ENCODE measurements around the gene B4GALNT3.

The B4GALNT3 gene

DNA sequence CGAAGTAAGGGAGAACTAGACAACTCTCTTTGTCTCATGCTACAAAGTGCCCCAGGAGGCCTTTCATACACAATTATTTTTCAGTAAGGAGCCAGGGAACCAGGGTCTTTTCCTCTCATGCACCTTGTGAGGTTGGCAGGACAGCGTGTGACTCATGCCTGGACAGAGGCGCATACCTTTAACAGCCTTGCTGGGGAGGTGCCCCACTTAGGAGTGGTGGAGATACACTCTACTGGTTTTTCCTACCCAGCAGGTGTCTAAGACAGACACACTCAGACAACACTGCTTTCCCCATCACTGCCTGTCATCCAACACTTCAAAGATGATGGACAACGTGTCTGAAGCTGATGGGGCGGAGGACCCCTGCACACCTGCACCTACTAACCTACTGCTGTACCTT is 49.1 kb downstream of the B4GALNT3 start:
- DNase-seq (ENCODE audit: low read depth in 2 of 2): no peak

DNA sequence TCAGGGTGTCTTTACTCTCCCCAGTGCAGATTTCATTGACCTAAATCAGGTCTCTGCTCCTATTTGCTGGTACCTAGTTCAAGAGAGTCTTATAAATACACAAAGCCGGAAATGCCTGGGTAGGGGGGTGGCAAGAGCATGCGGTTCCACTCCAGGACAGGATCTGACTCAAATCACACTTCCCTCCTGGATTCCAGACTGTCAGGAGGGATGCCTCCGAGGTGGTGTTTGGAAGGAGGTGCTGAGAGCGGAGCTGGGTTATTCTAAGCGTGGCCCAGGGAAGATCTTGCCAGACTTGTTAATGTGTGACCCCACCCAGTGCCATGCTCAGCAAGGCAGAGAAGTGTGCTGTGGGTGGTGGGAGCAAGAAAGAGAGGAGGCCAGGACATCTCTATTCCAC is 49.8 kb downstream of the B4GALNT3 start:
- DNase-seq (ENCODE audit: low read depth in 2 of 2): no peak

DNA sequence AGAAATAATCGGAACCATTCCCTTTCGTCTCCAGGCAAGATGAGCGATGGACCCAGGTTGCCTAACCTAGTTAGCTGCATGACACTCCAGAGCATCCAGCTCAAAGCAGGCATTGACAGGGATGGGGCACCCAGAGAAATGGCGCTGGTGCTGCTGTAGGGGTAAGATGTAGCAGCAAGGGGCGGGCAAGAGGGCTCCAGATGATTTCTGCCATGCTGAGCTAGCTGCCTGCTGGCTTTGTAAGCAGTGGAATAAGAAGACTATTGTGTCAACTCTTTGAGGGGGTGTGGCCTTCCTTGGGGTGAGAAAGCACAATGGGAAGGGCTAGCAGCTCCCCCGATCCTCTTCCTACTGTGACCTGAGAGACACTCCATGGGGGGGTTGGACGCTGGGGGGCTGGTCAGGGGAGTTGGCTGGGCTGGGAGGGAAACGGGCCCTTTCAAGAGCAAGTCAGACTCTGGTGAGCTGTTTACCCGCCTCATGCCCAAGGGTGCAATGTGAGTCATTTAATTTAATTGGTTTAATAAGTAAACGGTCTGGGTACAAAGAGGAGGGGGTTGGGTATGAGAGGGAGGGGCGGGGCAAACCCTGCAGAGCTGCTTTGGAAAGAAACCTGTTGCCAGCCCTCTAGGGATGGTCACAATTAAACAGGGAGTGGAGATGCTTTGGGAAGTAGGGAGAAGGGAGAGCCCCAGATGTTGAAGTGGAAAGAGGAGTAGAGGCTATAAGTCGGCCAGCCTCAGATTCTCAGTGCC is 50.5 kb downstream of the B4GALNT3 start:
- no peak for DNase-seq (ENCODE audit: low read depth in 2 of 2)

DNA sequence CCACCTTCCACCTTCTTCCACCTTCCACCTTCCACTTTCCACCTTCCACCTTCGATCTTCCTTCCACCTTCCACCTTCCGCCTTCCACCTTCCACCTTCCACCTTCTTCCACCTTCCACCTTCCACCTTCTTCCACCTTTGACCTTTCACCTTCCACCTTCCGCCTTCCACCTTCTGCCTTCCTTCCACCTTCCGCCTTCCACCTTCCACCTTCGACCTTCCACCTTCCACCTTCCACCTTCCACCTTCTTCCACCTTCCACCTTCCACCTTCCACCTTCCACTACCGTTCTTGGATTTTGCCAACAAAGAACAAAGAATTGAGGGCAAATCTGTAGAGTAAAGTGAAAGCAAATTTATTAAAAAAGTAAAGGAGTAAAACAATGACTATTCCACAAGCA is 53.2 kb downstream of the B4GALNT3 start:
- DNase-seq (ENCODE audit: low read depth in 2 of 2): no peak

DNA sequence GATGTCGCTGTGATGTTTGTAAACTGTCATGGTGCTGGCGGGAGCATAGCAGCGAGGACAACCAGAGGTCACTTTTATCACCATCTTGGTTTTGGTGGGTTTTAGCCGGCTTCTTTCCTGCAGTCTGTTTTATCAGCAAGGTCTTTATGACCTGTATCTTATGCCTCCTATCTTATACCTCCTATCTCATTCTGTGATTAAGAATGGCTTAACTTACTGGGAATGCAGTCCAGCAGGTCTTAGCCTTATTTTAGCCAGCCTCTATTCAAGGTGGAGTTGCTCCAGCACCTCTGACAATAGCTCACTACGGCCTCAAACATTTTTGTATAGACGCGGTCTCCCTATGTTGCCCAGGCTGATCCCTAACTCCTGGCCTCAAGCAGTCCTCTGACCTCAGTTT is 53.7 kb downstream of the B4GALNT3 start:
- no peak for DNase-seq (ENCODE audit: low read depth in 2 of 2)

DNA sequence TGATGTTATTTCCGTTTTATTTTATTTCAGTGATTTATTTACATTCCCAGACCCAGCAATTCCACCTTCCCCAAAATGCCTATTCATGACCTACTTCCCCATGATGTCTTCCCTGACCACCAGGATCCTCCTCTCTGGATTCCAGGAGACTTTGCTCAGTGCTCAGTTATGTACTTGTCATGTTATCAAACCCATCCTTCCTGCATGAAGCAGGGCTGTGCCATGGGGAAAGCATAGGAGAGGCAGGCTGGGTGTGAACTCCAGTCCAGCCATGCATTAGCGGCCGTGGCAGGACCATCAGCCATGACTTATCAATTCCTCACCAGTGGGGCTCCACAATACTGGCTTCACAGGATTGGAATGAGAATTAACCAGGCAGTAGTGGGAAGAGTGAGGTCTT is 57.8 kb downstream of the B4GALNT3 start:
- no peak for DNase-seq (ENCODE audit: low read depth in 2 of 2)

DNA sequence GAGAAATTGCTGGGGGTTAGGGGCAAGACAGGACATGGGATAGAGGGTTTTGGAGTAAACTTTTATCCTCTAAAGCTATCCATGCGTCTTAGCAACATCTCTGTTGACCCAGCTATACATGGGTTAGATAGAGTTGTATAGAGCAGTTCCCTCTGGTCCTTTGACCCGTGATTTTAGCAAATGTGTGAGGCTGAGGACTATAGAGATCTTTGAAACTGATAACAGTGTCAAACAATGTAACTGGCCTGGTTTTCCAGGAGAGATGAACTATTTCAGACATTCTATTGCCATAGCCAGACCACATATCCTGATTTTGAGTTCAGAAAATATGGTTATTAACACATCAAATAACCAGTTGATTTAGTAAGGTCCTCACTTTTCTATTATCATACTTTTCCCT is 60.4 kb downstream of the B4GALNT3 start:
- no peak for DNase-seq (ENCODE audit: low read depth in 2 of 2)

DNA sequence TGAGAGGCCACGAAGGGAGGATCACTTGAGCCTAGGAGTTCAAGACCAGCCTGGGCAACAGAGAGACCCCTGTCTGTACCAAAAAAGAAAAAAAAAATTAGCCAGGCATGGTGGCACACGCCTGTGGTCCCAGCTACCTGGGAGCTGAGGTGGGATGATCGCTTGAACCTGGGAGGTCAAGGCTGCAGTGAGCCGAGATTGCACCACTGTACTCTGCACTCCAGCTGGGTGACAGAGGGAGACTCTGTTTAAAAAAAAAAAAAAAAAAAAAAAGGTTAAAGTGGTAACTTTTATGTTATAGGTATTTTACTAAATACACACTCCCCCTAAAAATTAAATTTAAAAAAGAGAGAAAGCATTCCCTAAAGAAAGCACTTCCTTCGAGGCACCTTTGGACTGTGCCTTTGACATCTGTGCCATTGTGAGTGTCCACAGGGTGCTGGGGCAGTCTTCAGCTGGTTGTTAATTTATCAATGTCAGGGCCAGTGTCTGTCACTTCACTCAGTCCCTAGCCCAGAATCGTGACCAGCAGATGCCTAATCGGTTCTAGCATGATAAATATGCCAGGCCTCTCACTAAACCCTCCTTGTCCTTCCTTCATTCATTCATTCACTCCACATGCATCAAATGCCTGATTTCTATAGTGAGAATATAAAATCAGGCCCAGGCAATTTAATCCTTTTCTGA is 63.1 kb downstream of the B4GALNT3 start:
- no peak for DNase-seq (ENCODE audit: low read depth in 2 of 2)

DNA sequence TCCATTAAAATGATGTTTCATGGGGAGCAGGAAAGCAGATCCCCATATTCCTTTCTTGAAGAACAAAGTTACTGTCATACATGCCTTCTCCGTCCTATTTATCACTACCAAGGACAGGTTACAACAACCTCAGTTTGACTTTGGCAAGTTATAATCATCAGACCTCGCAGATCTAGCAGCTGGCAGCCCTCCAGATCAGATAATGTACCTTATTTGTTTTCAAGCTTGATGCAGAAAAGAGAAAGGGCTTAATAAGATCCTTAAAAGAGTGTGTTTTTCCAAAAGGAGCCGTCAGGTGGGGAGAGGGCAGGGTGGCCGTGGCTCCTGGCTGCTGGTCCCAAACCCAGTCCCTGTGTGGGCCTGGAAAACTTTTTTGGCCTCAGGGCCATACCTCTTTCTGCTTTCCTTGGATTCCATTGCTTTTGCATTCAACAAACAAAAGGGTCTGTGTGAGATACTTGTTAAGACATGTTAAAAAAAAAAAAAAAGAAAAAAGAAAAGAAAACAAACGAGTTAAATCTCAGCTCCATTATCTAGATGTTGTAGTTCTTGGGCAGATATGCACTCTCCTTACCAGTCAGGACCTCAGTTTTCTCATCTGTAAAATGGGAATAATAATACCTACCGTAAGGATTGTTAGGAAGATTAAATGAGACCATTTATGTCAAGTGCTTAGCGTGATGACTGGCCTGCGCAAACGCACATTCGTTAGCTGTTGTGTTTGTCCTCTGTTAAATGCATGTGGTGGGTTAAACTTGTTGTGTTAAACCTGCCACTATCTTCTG is 64.6 kb downstream of the B4GALNT3 start:
- DNase-seq (ENCODE audit: low read depth in 2 of 2): no peak

DNA sequence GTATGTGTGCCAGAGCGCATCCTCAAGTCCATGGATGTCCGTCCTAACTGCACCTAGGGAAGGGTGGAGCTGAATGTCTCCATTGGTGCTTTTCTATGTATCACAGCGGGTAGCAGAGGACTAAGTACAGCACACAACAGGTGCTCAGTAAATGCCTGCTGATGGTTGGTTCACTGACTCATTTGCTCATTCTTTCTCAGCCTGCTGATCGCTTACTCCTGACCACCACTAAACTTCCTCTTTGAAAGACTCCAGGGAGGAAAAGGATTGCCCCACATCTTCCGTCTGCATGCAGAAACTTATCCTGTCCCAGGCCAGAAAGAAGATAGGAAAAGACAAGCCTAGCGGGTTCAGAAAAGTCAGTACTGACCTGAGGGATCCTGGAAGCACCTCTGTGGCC is 66.3 kb downstream of the B4GALNT3 start:
- DNase-seq (ENCODE audit: low read depth in 2 of 2): no peak

DNA sequence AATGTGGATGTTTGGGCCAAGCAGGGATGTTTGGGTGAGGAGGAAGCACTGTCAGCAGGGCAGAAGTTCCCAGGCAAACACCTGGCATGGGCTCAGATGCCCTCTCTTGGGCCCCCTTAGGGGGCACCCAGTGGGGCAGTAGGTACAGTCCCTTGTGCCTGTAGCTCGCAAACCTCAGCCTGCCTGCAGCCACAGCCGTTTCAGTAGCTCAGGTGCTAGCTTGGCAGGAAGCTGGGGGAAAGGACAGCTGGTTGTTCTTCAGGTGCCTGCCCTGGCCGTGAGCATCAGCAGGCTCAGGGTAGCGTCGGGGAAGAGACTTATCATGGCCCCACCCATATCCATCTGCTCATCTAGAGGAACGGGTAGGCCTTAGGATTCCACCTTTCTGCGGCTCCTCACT is 67.5 kb downstream of the B4GALNT3 start:
- no peak for DNase-seq (ENCODE audit: low read depth in 2 of 2)

DNA sequence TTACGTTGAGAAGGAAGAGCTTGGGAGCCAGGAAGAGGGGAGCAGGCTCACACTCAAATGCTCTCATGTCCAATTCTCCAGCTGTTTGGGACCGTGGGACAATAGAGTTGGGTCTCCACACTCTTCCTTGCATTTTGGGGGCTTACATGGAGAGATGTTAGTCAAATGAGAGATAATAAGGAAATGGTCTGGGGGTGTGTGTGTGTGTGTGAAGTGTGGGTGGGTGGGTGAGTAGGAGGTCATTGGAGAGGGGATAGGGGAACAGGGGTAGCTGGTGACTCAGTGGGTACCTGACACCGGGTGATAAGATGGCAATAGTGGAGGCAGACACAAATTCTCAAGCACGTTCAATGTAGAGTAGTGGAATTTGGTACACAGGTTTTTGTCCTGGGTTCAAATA is 68.0 kb downstream of the B4GALNT3 start:
- DNase-seq (ENCODE audit: low read depth in 2 of 2): no peak

DNA sequence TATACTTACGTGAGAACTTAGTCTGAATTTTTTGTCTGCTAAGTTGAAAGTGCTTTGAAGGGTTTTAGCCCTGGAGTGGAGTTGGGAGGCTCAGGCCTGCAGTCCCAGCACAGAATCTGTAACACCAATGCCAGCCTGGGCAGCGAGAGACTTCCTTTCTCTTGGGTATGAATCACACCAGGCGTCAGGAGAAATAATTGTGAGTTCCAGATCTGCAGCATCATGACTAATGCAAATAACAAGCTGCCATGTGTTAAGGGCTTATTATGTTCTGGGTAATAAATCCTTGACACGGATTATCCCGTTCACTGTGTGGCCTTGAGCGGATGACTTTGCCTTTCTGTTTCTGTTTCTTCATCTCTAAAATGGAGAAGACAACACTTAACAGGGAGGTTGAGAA is 70.6 kb downstream of the B4GALNT3 start:
- no peak for DNase-seq (ENCODE audit: low read depth in 2 of 2)

DNA sequence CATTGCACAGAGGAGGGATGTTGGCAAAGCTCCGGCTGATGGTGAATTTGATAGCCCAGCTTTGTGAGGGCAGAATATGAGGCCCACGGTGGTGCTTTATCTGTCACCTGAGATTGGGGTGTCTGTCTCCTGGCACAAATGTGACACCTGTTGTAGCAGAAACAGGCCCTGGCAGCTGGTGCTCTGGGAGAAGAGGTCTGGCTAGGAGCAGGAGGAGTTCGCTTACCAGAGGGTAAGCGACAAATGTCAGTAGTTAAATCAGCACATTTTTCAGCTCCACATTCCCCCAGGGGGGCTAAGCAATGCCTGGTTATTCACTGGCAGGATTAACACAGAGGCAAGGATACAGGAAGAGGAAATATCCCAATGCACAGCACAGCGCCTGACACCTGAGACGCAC is 71.1 kb downstream of the B4GALNT3 start:
- DNase-seq (ENCODE audit: low read depth in 2 of 2): no peak

DNA sequence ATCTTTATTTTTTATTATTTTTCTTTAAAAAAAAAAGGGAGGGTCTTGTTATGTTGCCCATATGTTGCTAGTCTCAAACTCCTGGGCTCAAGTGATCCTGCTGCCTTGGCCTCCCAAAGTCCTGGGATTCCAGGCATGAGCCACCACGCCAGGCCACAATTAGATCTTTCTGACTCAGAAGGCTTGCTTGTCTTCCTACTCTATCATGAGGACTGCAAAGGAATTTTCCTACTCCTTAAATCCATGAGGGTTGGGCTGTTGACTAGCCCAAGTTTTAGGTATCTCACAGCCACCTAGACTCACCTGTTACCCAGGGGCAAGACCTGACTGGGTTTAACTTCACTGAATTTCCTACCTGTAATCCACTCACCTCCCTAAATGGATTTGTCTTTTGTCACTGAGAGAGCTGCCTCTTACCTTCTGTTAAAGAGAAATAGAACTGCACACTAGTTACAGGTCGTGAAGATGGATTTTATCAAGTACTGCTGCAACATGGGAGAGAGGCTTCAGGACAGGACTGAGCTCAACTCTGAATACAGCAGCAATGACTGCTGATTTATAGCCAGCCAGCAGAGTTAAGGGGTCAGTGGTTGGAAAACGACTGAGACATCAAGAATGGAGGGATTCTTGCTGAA is 72.3 kb downstream of the B4GALNT3 start:
- no peak for DNase-seq (ENCODE audit: low read depth in 2 of 2)

DNA sequence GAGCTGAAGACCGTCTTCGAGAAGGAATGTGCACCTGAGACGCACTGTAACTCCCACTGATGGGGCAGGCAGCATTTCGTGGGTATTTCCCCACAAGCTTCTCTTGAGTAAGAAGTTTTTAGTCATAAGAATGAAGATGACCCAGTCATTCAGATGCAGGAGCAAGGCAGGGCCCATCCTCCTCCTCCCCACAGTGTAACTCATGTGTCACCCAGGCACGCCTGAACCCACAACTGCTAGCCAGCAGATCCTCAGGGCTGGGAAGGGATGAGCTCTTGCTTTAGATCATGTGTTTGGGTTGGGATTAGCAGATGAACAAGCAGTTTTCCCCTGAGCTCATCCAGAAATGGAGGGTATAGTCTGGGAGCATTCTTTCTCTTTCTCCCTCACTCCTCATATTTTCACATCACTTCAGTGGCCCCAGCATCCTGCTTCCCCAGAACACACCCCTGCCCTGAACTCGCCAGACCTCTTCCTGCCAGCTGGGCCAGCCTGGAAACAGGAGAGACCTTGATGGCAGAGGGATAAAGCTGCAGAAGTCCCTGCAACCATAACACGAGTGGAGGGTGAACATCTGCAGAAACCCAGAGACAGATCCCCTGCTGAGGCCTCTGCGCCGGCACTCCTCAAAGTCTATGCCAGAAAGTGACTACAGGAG is 73.3 kb downstream of the B4GALNT3 start:
- no peak for DNase-seq (ENCODE audit: low read depth in 2 of 2)

DNA sequence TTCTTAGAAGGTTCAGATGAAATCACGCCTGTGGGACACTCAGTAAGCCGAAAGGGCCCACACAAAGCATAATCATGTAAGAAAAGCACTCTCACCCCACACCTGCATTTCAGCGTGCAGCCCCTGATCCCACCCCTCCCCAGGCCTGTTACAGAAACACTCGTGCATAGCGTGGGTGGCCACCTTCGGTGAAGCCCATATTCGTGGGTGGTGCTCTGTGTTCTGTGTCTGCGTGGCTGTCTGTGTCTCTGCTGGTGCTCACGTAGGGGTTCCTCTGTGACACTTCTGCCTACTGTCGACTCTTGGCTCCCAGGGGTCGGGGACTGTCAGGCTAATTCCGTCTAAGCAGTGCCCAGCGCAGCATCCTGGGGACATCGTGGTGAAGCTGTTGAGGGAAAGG is 74.0 kb downstream of the B4GALNT3 start:
- no peak for DNase-seq (ENCODE audit: low read depth in 2 of 2)

DNA sequence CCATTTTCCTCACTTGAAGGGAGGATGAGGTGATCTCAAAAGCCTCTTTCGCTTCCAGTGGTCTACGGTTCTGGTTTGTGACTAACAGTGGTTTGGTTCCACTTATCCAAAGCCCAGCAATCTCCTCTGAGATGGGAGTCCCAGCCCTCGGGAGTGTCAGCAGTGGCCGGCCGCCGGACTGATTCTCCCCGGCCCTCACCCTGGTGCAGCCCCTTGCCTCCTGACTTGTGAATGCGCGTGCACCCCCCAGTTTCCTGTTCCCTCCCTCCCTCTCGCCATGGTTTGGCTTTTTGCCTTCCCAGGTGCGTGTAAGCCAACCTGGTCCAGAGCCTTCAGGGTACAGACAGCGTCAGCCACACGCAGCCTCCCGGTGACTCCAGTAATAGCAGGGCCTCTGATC is 74.5 kb downstream of the B4GALNT3 start:
- DNase-seq (ENCODE audit: low read depth in 2 of 2): no peak

DNA sequence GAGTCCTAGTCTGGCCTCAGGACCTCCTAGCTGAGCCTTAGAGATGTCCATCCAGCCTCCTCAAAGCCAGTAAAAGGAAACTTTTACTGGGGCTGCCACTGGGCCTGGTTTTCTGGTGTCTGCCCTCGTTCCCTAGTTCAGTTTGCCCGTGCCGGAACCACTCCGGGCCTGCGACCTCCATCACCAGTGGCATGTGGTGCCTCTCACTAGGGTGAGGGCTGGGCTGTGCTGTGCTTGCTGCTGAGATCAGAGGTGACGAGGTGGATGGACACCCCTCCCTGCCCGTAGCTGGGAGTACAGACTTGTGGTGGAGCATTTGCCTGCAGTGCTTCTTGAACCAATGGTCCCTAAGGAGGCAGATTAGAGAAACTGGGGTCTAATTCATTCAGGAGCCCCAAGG is 75.7 kb downstream of the B4GALNT3 start:
- no peak for DNase-seq (ENCODE audit: low read depth in 2 of 2)

DNA sequence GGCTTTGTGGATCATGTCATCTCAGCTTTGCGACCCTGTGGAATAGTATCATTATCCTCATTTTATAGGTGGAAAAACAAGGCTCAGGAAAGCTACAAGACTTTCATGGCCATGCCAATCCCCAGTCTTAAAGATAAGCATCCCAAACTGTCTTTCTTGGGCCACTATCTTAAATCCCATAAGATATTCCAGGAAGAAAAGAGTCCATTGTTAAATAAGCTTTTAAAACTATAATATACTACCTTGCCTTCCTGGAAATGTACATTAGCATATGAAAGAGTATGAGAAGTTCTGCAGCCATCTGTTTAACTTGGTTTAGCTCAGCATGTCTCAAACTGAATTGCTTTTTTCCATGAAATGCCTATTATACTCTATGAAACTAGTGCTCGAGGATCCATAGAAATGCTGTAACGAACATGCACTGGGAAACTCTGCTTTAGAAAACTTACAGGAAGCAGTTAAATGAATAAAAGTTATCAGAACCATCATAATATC is 77.1 kb downstream of the B4GALNT3 start:
- no peak for DNase-seq (ENCODE audit: low read depth in 2 of 2)

DNA sequence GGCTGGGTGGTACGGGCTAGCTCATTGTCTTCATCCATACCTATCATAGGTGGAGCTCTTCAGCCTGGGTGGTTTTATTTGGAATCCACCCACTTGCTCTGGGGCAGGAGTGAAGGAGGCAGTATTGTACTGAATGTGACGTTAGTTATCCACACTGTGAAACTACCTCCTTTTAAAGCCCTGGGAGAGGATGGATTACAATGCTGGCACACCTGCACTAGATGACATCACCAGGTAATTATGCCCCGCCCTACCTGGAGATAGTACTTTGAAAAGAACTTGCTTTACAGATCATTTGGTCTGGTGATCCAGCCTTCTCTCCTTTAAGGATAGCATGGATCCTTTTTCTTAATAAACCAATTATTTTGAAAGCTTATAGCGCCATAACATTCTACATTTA is 78.0 kb downstream of the B4GALNT3 start:
- no peak for DNase-seq (ENCODE audit: low read depth in 2 of 2)

Measured in stimulated activated CD4-positive, alpha-beta T cell treated with anti-CD3 and anti-CD28 coated beads, Interleukin-1b, Interleukin-23, amount 100 ng/mL, for 1 hour (primary cell).